Measurements from ENCODE around the gene C3orf80. TPM values are rescaled to one million over a fixed set of nuclear protein-coding genes. Genes with fewer than 3 reads are reported as not detected.

The C3orf80 gene
- total and polyA plus RNA-seq, 4 donors = 0.23 to 3.3 (median 0.84) TPM

- Histone ChIP-seq H3K27ac (ENCODE audit: low read depth in 1 of 2, low read length in 1 of 2) (no peak overlapping the region), H3K9ac (ENCODE audit: insufficient read depth in 1 of 2, low read length in 2 of 2) (no peak overlapping the region), H3K9me3 (ENCODE audit: control insufficient read depth in 4 of 4, insufficient read depth in 3 of 4, low read length in 3 of 4) (no peaks in the 10 kb centered on the region), H3K27me3 (ENCODE audit: control insufficient read depth in 3 of 3, insufficient read depth in 3 of 3, low read length in 2 of 3) (peaks cover 0 to 44% (median 35%) of the 10 kb centered on the region in 3 donors), H3K4me3 (no peak overlapping the region), H3K4me1 (ENCODE audit: control insufficient read depth in 5 of 5, insufficient read depth in 5 of 5, low read length in 5 of 5) (peaks cover 0 to 21% (median 8%) of the 10 kb centered on the region in 5 donors), H3K36me3 (ENCODE audit: control insufficient read depth in 4 of 4, insufficient read depth in 4 of 4, low read length in 4 of 4) (no peaks in the 10 kb centered on the region)
- ATAC-seq (ENCODE audit: insufficient read depth, low FRiP score) = no peak
- peak in 1 of 3 donors; percentile 17 for DNase-seq
- TF ChIP-seq CTCF (IDR thresholded peaks at IDR 0.05; ENCODE audit: control extremely low read depth, extremely low read depth) = no peak
- 16 to 31% methylated on average over 12 of the region's 12 CpGs for WGBS, 2 donors
Measured at GRCh38 chr3:160224256-160224655, 966 bp upstream of the C3orf80 start.

- TF ChIP-seq CTCF (IDR thresholded peaks at IDR 0.05; ENCODE audit: control extremely low read depth, extremely low read depth) = no peak
- H3K27me3 ChIP-seq (ENCODE audit: control insufficient read depth in 3 of 3, insufficient read depth in 3 of 3, low read length in 2 of 3) = peaks cover 0 to 41% (median 35%) of the 10 kb centered on the region in 3 donors
Measured at GRCh38 chr3:160224811-160225175, 429 bp upstream of the C3orf80 start.

GRCh38 chr3:160226026-160226907, 1.0 kb downstream of the C3orf80 start:
- no peaks in the 10 kb centered on the region for H3K36me3 ChIP-seq (ENCODE audit: control insufficient read depth in 4 of 4, insufficient read depth in 4 of 4, low read length in 4 of 4)
- H3K4me1 ChIP-seq (ENCODE audit: control insufficient read depth in 5 of 5, insufficient read depth in 5 of 5, low read length in 5 of 5) = peaks cover 0 to 21% (median 8%) of the 10 kb centered on the region in 5 donors
- peak; percentile 39 for ATAC-seq (ENCODE audit: insufficient read depth, low FRiP score)
- peak in 2 of 3 donors; percentile 40 to 45 for DNase-seq
- H3K27ac ChIP-seq (ENCODE audit: low read depth in 1 of 2, low read length in 1 of 2) = no peak overlapping the region
- no peak for TF ChIP-seq CTCF (IDR thresholded peaks at IDR 0.05; ENCODE audit: control extremely low read depth, extremely low read depth)
- H3K4me3 ChIP-seq = peak overlapping the region; percentile 60
- peak overlapping the region in 1 of 2 donors; percentile 12 for H3K9ac ChIP-seq (ENCODE audit: insufficient read depth in 1 of 2, low read length in 2 of 2)
- H3K9me3 ChIP-seq (ENCODE audit: control insufficient read depth in 4 of 4, insufficient read depth in 3 of 4, low read length in 3 of 4) = no peaks in the 10 kb centered on the region
- WGBS, 2 donors = 2% methylated on average over 79 to 87 of the region's 87 CpGs
- peaks cover 0 to 38% (median 33%) of the 10 kb centered on the region in 3 donors for H3K27me3 ChIP-seq (ENCODE audit: control insufficient read depth in 3 of 3, insufficient read depth in 3 of 3, low read length in 2 of 3)

More at GRCh38 chr3:160224811-160225175, 429 bp upstream of the C3orf80 start:
- Histone ChIP-seq H3K9ac (ENCODE audit: insufficient read depth in 1 of 2, low read length in 2 of 2) (no peak overlapping the region), H3K4me1 (ENCODE audit: control insufficient read depth in 5 of 5, insufficient read depth in 5 of 5, low read length in 5 of 5) (peaks cover 0 to 21% (median 8%) of the 10 kb centered on the region in 5 donors), H3K9me3 (ENCODE audit: control insufficient read depth in 4 of 4, insufficient read depth in 3 of 4, low read length in 3 of 4) (no peaks in the 10 kb centered on the region), H3K27ac (ENCODE audit: low read depth in 1 of 2, low read length in 1 of 2) (no peak overlapping the region), H3K36me3 (ENCODE audit: control insufficient read depth in 4 of 4, insufficient read depth in 4 of 4, low read length in 4 of 4) (no peaks in the 10 kb centered on the region), H3K4me3 (peak overlapping the region; percentile 60)
- ATAC-seq (ENCODE audit: insufficient read depth, low FRiP score) (no peak), DNase-seq (no peak)
- 2 to 8% methylated on average over 16 of the region's 16 CpGs for WGBS, 2 donors

All from lung (tissue), 12 donors.